H1 (cell line): ENCODE measurements around the gene SLK. TPM values are rescaled to one million over a fixed set of nuclear protein-coding genes. Genes with fewer than 3 reads are reported as not detected.

Source experiments
- CTCF ChIA-PET: fragments of 300-600 bp; sonication (Branson Sonifier 250); formaldehyde crosslinking; loops from one replicate; lab custom pipeline; 2021; ENCODE audit not compliant: partially characterized antibody; lab: Charles Lee
- POLR2A ChIA-PET: fragments of 300-600 bp; sonication (Branson Sonifier 250); formaldehyde crosslinking; loops from one replicate; lab custom pipeline; 2021; ENCODE audit warnings: inconsistent platforms; ENCODE audit not compliant: partially characterized antibody; lab: Charles Lee
- DNase-seq, 2 experiments: peaks; one replicate each; pipeline versions ENCODE4 v3.0.0 to v3.0.0-alpha.2; 2010 to 2022; ENCODE audit warnings: low spot score in 2 of 2, low read depth in 1 of 2, mixed read lengths in 1 of 2
- FAIRE-seq: peaks from 2 replicates; lab custom pipeline; 2011; peaks lifted over from hg19 to GRCh38; lab: Jason Lieb, UNC
- H2AFZ ChIP-seq: 2 replicates; pipeline ENCODE4 v1.8.1; 2012; ENCODE audit warnings: low read length, inconsistent platforms
- H2AK5ac ChIP-seq: 2 replicates; pipeline ENCODE4 v1.6.1; 2013; ENCODE audit warnings: low read depth, low read length
- H2BK120ac ChIP-seq: replicated peaks from 2 replicates; pipeline ENCODE3; 2013; ENCODE audit warnings: low read depth, low read length, inconsistent platforms
- H2BK12ac ChIP-seq: 2 replicates; pipeline ENCODE4 v1.6.1; 2013; ENCODE audit warnings: low read depth, low read length
- H2BK15ac ChIP-seq: 2 replicates; pipeline ENCODE4 v1.6.1; 2013; ENCODE audit warnings: low read length
- H2BK20ac ChIP-seq: 2 replicates; pipeline ENCODE4 v1.6.1; 2013; ENCODE audit warnings: low read length
- H2BK5ac ChIP-seq: 2 replicates; pipeline ENCODE4 v1.6.1; 2013; ENCODE audit warnings: low read depth, low read length
- H3K14ac ChIP-seq: 2 replicates; pipeline ENCODE4 v1.6.1; 2013; ENCODE audit warnings: inconsistent platforms; ENCODE audit not compliant: insufficient read length
- H3K18ac ChIP-seq: 2 replicates; pipeline ENCODE4 v1.6.1; 2013; ENCODE audit warnings: low read length; ENCODE audit errors: extremely low read depth
- H3K23ac ChIP-seq: 2 replicates; pipeline ENCODE4 v1.6.1; 2013; ENCODE audit warnings: inconsistent platforms; ENCODE audit not compliant: insufficient read length
- H3K23me2 ChIP-seq: 2 replicates; pipeline ENCODE4 v1.6.1; 2013; ENCODE audit warnings: low read depth, low read length
- H3K27ac ChIP-seq: 2 replicates; pipeline ENCODE4 v1.6.1; 2011; ENCODE audit warnings: low read depth, low read length, inconsistent platforms
- H3K27me3 ChIP-seq, 4 experiments: replicated peaks in 1 of 4; 1 replicate in 1 of 4; 2 replicates in 3 of 4; pipeline versions ENCODE4 v1.6.1 to v1.8.1; 2011 to 2013; ENCODE audit warnings: low read length in 3 of 4, mild to moderate bottlenecking in 3 of 4, inconsistent platforms in 2 of 4, mixed read lengths in 2 of 4, moderate library complexity in 1 of 4; ENCODE audit not compliant: control insufficient read depth in 3 of 4, insufficient read depth in 3 of 4; ENCODE audit errors: extremely low read depth in 1 of 4
- H3K36me3 ChIP-seq, 4 experiments: 2 replicates each; pipeline versions ENCODE4 v1.6.1 to v1.8.1; 2011 to 2013; ENCODE audit warnings: mild to moderate bottlenecking in 4 of 4, low read length in 3 of 4, moderate library complexity in 2 of 4, control low read depth in 1 of 4, inconsistent platforms in 1 of 4; ENCODE audit not compliant: insufficient read depth in 4 of 4, control insufficient read depth in 2 of 4
- H3K4ac ChIP-seq: replicated peaks from 2 replicates; pipeline ENCODE3; 2013; ENCODE audit warnings: low read length, low read depth, mixed read lengths, inconsistent platforms; ENCODE audit not compliant: insufficient read length
- H3K4me1 ChIP-seq, 4 experiments: replicated peaks in 1 of 4; 1 replicate in 1 of 4; 2 replicates in 3 of 4; pipeline versions ENCODE4 v1.6.1 to v1.8.1; 2011 to 2013; ENCODE audit warnings: low read length in 3 of 4, inconsistent platforms in 2 of 4, mixed read lengths in 1 of 4; ENCODE audit not compliant: insufficient read depth in 4 of 4, control insufficient read depth in 3 of 4
- H3K4me2 ChIP-seq, 2 experiments: 2 replicates each; pipeline versions ENCODE4 v1.6.1 to v1.8.1; 2011 to 2013; ENCODE audit warnings: low read depth in 2 of 2, low read length in 2 of 2, control low read depth in 1 of 2, inconsistent platforms in 1 of 2, mild to moderate bottlenecking in 1 of 2; ENCODE audit not compliant: insufficient read depth in 1 of 2
- H3K4me3 ChIP-seq, 4 experiments: fragments of 200-600, 300-600 bp in 1 of 4; sonication (generic), shearing (Covaris generic), sonication (Bioruptor Twin) in 1 of 4; 2 replicates each; pipeline versions ENCODE4 v1.5.1 to v1.8.1; 2011 to 2016; ENCODE audit warnings: low read length in 4 of 4, low read depth in 3 of 4, control low read depth in 2 of 4, inconsistent platforms in 2 of 4, mild to moderate bottlenecking in 2 of 4, mixed read lengths in 1 of 4, moderate library complexity in 1 of 4; ENCODE audit not compliant: insufficient read depth in 2 of 4; ENCODE audit errors: extremely low read depth in 1 of 4
- H3K56ac ChIP-seq: replicated peaks from 2 replicates; pipeline ENCODE3; 2013; ENCODE audit warnings: low read depth, mild to moderate bottlenecking, mixed read lengths, low read length, inconsistent platforms; ENCODE audit not compliant: insufficient read length
- H3K79me1 ChIP-seq: 2 replicates; pipeline ENCODE4 v1.6.1; 2013; ENCODE audit warnings: low read depth, low read length, control low read depth
- H3K79me2 ChIP-seq, 2 experiments: 2 replicates each; pipeline versions ENCODE4 v1.6.1 to v1.8.1; 2012 to 2013; ENCODE audit warnings: low read length in 2 of 2, mild to moderate bottlenecking in 2 of 2, inconsistent platforms in 1 of 2; ENCODE audit not compliant: insufficient read depth in 2 of 2, control insufficient read depth in 1 of 2
- H3K9ac ChIP-seq, 4 experiments: replicated peaks in 1 of 4; 1 replicate in 1 of 4; 2 replicates in 3 of 4; pipeline versions ENCODE4 v1.6.1 to v1.8.1; 2011 to 2013; ENCODE audit warnings: low read depth in 3 of 4, low read length in 3 of 4, control low read depth in 2 of 4, mild to moderate bottlenecking in 2 of 4, moderate library complexity in 2 of 4, inconsistent platforms in 1 of 4; ENCODE audit errors: extremely low read depth in 1 of 4
- H3K9me3 ChIP-seq, 2 experiments: 2 replicates each; pipeline versions ENCODE4 v1.6.1 to v1.8.1; 2012 to 2013; ENCODE audit warnings: mild to moderate bottlenecking in 2 of 2, moderate library complexity in 2 of 2, control low read depth in 1 of 2, inconsistent platforms in 1 of 2, low read depth in 1 of 2, low read length in 1 of 2, mixed read lengths in 1 of 2; ENCODE audit not compliant: insufficient read depth in 2 of 2
- H4K20me1 ChIP-seq, 2 experiments: replicated peaks in 1 of 2; 2 replicates each; pipeline versions ENCODE3 to v1.8.1; 2011 to 2013; ENCODE audit warnings: inconsistent platforms in 2 of 2, low read length in 2 of 2, mild to moderate bottlenecking in 1 of 2; ENCODE audit not compliant: insufficient read depth in 2 of 2, control insufficient read depth in 1 of 2
- H4K5ac ChIP-seq: 2 replicates; pipeline ENCODE4 v1.6.1; 2013; ENCODE audit warnings: low read length, low read depth, mixed read lengths, inconsistent platforms; ENCODE audit not compliant: insufficient read length
- H4K8ac ChIP-seq: 2 replicates; pipeline ENCODE4 v1.8.0; 2013; ENCODE audit warnings: mild to moderate bottlenecking, moderate library complexity, low read length, inconsistent platforms; ENCODE audit not compliant: insufficient read depth; ENCODE audit errors: extremely low read depth
- H4K91ac ChIP-seq: replicated peaks from 2 replicates; pipeline ENCODE3; 2013; ENCODE audit warnings: low read length, mixed read lengths, inconsistent platforms; ENCODE audit not compliant: insufficient read length
- KDM4A ChIP-seq: IDR thresholded peaks from one replicate; pipeline ENCODE4 v1.7.1; 2012; ENCODE audit warnings: low read depth, mild to moderate bottlenecking, moderate library complexity, low read length, inconsistent platforms; ENCODE audit not compliant: severe bottlenecking
- POLR2A ChIP-seq, 2 experiments: IDR thresholded peaks; 1 replicate in 1 of 2; 2 replicates in 1 of 2; pipeline ENCODE4 v1.6.1; 2011; ENCODE audit warnings: low read depth in 2 of 2, low read length in 2 of 2, mild to moderate bottlenecking in 2 of 2; ENCODE audit errors: control extremely low read depth in 1 of 2
- POLR2AphosphoS5 ChIP-seq: IDR thresholded peaks from 2 replicates; pipeline ENCODE4 v1.6.1; 2011; ENCODE audit warnings: low read depth, low read length
- SP4 ChIP-seq: IDR thresholded peaks from 2 replicates; pipeline ENCODE4 v1.6.1; 2012; ENCODE audit warnings: low read length, inconsistent platforms
- WGBS, 2 experiments: shearing (Covaris generic) in 1 of 2; methylation state at CpG; one replicate each; pipeline versions ENCODE4 v1.1.6 to v1.1.7; 2013 to 2015; ENCODE audit warnings: low lambda C conversion rate in 2 of 2, mixed read lengths in 2 of 2, inconsistent platforms in 1 of 2, low coverage in 1 of 2, missing lambda C conversion rate in 1 of 2; ENCODE audit not compliant: insufficient replicate concordance in 2 of 2, insufficient coverage in 1 of 2, insufficient read length in 1 of 2; ENCODE audit errors: extremely low coverage in 1 of 2, missing lambda C conversion rate in 1 of 2; 5-methylcytosine and 5-hydroxymethylcytosine counted together
- polyA plus RNA-seq, 7 experiments: library from polyadenylated mRNA; depleted of rRNA in 3 of 7; stranded (reverse) in 5 of 7; unstranded in 2 of 7; fragments of >200 nt in 5 of 7; fragments of 200-250 nt in 2 of 7; gene quantifications; 1 replicate in 5 of 7; 2 replicates in 1 of 7; 4 replicates in 1 of 7; pipeline versions ENCODE4 v1.2.1 to v1.2.3, GENCODE V29; 2011 to 2013; ENCODE audit warnings: missing spikeins in 2 of 7, mixed read lengths in 2 of 7
- total RNA-seq: library from RNA; stranded (reverse); fragmentation: NEBNext Ultra II Directional; extraction: Animal tissue kit (Norgen Biotek cat#: 25700); gene quantifications from 2 replicates; pipeline ENCODE4 v1.2.1, GENCODE V29; 2021
- TF ChIP-seq, protein P1 (sequence below): IDR thresholded peaks from 2 replicates; pipeline ENCODE4 v1.6.1; 2012; ENCODE audit warnings: inconsistent platforms

Gene SLK
- total and polyA plus RNA-seq, 2 of the 8 experiments (the other 6 are each of a cell fraction or from before 2014, with no cell fraction given): 2.7 to 18.3 TPM

DNA sequence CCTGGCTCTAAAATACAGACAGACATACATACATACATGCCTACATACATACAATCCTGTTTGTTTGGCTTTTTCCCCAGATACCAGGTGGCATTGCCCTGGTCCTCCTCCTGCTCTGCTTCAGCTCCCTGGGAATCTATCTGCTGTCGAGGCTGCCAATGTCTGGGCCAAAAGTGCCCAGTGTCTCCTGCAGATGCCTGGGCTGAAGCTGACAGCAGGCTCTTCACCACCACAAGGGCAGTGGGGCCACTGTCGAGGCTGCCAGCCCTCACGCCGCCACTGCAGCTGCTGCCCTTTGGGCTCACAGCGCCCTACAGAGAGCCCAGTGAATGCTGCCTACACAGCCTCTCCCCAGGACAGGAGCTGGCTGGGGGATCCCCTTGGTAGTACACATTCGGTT lies 30.9 kb upstream of the SLK start:
- Histone ChIP-seq H4K5ac (no peak overlapping the region), H4K8ac (no peak overlapping the region), H2AK5ac (no peak overlapping the region; the same call in 1 of the 2 replicates), H3K79me2 (no peaks in the 10 kb centered on the region), H3K4me3 (no peak overlapping the region), H3K4me2 (no peak overlapping the region), H3K23ac (no peak overlapping the region), H2AFZ (no peak overlapping the region), H3K18ac (no peak overlapping the region), H3K14ac (no peak overlapping the region), H2BK120ac (no peak overlapping the region), H4K91ac (no peak overlapping the region), H3K23me2 (no peaks in the 10 kb centered on the region), H3K4me1 (no peaks in the 10 kb centered on the region; a peak in 1 of 7 replicates), H3K9ac (no peak overlapping the region), H3K27ac (no peak overlapping the region), H4K20me1 (no peaks in the 10 kb centered on the region), H3K36me3 (no peaks in the 10 kb centered on the region), H3K9me3 (no peaks in the 10 kb centered on the region), H3K27me3 (no peaks in the 10 kb centered on the region), H2BK15ac (no peak overlapping the region), H2BK20ac (no peak overlapping the region), H3K56ac (no peak overlapping the region), H3K79me1 (no peaks in the 10 kb centered on the region), H3K4ac (no peak overlapping the region), H2BK12ac (no peak overlapping the region), H2BK5ac (no peak overlapping the region)
- DNase-seq (no peak), FAIRE-seq (no peak)
- ChIA-PET CTCF (interaction anchor here (0.7 to 1.6 kb wide), 4 partner anchors 35 to 359 kb away, joined by 3 to 5 read pairs (median 4); no protein-coding TSS in a partner anchor), POLR2A (no interaction called here)
- 86% methylated on average over 6 of the region's 6 CpGs; no CpG with 5 or more reads in 1 of the 2 experiments for WGBS, 2 experiments
- TF ChIP-seq POLR2A (IDR thresholded peaks at IDR 0.05; ENCODE audit: control extremely low read depth in 1 of 2, low read depth in 2 of 2, low read length in 2 of 2): no peak
- TF ChIP-seq, protein P1, sequence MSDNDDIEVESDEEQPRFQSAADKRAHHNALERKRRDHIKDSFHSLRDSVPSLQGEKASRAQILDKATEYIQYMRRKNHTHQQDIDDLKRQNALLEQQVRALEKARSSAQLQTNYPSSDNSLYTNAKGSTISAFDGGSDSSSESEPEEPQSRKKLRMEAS: no peak
- no peak for TF ChIP-seq KDM4A
- TF ChIP-seq SP4: no peak
- TF ChIP-seq POLR2AphosphoS5: no peak
